Measurements from ENCODE around the gene HCAR3. TPM values are rescaled to one million over a fixed set of nuclear protein-coding genes. Genes with fewer than 3 reads are reported as not detected.

HCAR3 gene
- total RNA-seq, 1 experiment from 2014 or later = not detected

DNA sequence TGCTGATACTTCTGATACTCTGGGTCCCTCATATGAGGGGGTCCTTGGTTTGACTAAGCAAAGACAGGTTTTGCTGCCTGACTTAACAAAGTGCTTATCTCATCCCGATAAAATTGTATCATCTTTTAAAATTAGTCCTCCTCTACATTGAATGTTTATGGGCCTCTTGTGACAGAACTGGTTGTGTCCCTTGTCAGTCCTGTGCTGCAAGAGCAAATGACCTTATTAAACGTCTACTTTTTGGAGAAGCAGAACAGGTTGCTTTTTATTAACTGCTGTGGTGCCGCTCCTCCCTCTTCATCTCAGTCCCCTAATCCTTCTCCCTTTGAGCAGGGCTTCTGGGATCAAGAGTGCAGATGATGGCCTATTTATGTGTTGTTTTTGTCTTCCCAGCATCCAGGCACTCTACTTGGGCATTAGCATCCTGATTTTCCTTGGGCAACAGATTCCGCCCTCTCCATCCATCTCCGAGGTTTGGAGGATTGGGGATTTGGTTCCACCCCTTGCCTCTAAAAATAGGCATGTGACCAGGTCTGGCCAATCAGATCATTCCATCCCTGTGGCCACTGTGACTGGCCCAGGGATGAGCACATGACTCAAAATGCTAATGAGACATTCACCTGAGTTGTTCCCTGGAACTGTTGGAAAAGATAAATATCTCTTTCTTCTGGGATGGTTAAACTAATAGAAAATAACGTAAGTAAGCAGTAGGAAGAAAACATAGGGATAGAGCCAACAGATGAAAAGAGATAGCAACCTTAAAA, 33.1 kb upstream of the HCAR3 start:
- Histone ChIP-seq H3K9me3 (ENCODE audit: control insufficient read depth, insufficient read depth, low read depth, low read length) (no peaks in the 10 kb centered on the region), H3K27me3 (ENCODE audit: control insufficient read depth, insufficient read depth, low read length) (no peaks in the 10 kb centered on the region), H3K4me1 (ENCODE audit: control insufficient read depth, insufficient read depth, low read length) (peaks cover 12% of the 10 kb centered on the region), H3K36me3 (ENCODE audit: control insufficient read depth, insufficient read depth, low read length) (peaks cover 17% of the 10 kb centered on the region), H3K27ac (ENCODE audit: low read length) (no peak overlapping the region), H3K4me3 (ENCODE audit: low read depth in 2 of 2, low read length in 2 of 2) (no peak overlapping the region)
- CTCF ChIA-PET = no interaction called here
- BruUV-seq (replicated peaks) = no TSS peak
- ATAC-seq (no peak), DNase-seq (ENCODE audit: low read depth, low spot score) (no peak)
- TF ChIP-seq, protein P1, sequence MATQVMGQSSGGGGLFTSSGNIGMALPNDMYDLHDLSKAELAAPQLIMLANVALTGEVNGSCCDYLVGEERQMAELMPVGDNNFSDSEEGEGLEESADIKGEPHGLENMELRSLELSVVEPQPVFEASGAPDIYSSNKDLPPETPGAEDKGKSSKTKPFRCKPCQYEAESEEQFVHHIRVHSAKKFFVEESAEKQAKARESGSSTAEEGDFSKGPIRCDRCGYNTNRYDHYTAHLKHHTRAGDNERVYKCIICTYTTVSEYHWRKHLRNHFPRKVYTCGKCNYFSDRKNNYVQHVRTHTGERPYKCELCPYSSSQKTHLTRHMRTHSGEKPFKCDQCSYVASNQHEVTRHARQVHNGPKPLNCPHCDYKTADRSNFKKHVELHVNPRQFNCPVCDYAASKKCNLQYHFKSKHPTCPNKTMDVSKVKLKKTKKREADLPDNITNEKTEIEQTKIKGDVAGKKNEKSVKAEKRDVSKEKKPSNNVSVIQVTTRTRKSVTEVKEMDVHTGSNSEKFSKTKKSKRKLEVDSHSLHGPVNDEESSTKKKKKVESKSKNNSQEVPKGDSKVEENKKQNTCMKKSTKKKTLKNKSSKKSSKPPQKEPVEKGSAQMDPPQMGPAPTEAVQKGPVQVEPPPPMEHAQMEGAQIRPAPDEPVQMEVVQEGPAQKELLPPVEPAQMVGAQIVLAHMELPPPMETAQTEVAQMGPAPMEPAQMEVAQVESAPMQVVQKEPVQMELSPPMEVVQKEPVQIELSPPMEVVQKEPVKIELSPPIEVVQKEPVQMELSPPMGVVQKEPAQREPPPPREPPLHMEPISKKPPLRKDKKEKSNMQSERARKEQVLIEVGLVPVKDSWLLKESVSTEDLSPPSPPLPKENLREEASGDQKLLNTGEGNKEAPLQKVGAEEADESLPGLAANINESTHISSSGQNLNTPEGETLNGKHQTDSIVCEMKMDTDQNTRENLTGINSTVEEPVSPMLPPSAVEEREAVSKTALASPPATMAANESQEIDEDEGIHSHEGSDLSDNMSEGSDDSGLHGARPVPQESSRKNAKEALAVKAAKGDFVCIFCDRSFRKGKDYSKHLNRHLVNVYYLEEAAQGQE (IDR thresholded peaks at IDR 0.05; ENCODE audit: insufficient read depth in 1 of 2, low read depth in 2 of 2, low read length in 1 of 2) = no peak
- TF ChIP-seq, protein P2, sequence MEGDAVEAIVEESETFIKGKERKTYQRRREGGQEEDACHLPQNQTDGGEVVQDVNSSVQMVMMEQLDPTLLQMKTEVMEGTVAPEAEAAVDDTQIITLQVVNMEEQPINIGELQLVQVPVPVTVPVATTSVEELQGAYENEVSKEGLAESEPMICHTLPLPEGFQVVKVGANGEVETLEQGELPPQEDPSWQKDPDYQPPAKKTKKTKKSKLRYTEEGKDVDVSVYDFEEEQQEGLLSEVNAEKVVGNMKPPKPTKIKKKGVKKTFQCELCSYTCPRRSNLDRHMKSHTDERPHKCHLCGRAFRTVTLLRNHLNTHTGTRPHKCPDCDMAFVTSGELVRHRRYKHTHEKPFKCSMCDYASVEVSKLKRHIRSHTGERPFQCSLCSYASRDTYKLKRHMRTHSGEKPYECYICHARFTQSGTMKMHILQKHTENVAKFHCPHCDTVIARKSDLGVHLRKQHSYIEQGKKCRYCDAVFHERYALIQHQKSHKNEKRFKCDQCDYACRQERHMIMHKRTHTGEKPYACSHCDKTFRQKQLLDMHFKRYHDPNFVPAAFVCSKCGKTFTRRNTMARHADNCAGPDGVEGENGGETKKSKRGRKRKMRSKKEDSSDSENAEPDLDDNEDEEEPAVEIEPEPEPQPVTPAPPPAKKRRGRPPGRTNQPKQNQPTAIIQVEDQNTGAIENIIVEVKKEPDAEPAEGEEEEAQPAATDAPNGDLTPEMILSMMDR (IDR thresholded peaks at IDR 0.05) = no peak
- TF ChIP-seq POLR2AphosphoS5 (IDR thresholded peaks at IDR 0.05; ENCODE audit: low read depth, low read length) = no peak
- TF ChIP-seq TCF7L2 (IDR thresholded peaks at IDR 0.05; ENCODE audit: low read depth, low read length) = no peak
- TF ChIP-seq SIN3A (IDR thresholded peaks at IDR 0.05; ENCODE audit: borderline replicate concordance, insufficient read depth, low read depth, low read length) = no peak
- POLR2A ChIA-PET = no interaction called here
- in situ Hi-C loops (cut with HindIII; ENCODE audit: low pct_unique_long_range_greater_than_20kb, low sequenced_read_pairs) (no loop called here), intact Hi-C loops (cut with micrococcal nuclease; ENCODE audit: unreplicated experiment) (loop anchor here (5.0 kb wide), 1 partner anchor 112 kb away; no protein-coding TSS in a partner anchor)

- H3K27me3 ChIP-seq (ENCODE audit: control insufficient read depth, insufficient read depth, low read length) = no peaks in the 10 kb centered on the region
- in situ Hi-C loops (cut with HindIII; ENCODE audit: low pct_unique_long_range_greater_than_20kb, low sequenced_read_pairs) (no loop called here), intact Hi-C loops (cut with micrococcal nuclease; ENCODE audit: unreplicated experiment) (no loop called here)
- no peaks in the 10 kb centered on the region for H3K9me3 ChIP-seq (ENCODE audit: control insufficient read depth, insufficient read depth, low read depth, low read length)
- POLR2A ChIA-PET = interaction anchor here (0.5 kb wide), 1 partner anchor 179 kb away, joined by 5 read pairs; no protein-coding TSS in a partner anchor
- TF ChIP-seq SIN3A (IDR thresholded peaks at IDR 0.05; ENCODE audit: borderline replicate concordance, insufficient read depth, low read depth, low read length) = no peak
- TF ChIP-seq TCF7L2 (IDR thresholded peaks at IDR 0.05; ENCODE audit: low read depth, low read length) = no peak
- H3K36me3 ChIP-seq (ENCODE audit: control insufficient read depth, insufficient read depth, low read length) = no peaks in the 10 kb centered on the region
- CTCF ChIA-PET = interaction anchor here (0.6 to 0.7 kb wide), 2 partner anchors 63 to 297 kb away, joined by 4 read pairs; no protein-coding TSS in a partner anchor
- no peak overlapping the region for H3K27ac ChIP-seq (ENCODE audit: low read length)
- no peak for ATAC-seq
- H3K4me3 ChIP-seq (ENCODE audit: low read depth in 2 of 2, low read length in 2 of 2) = no peak overlapping the region
- no peak for DNase-seq (ENCODE audit: low read depth, low spot score)
- BruUV-seq (replicated peaks) = no TSS peak
- no peaks in the 10 kb centered on the region for H3K4me1 ChIP-seq (ENCODE audit: control insufficient read depth, insufficient read depth, low read length)
Measured at GRCh38 chr12:122747224-122748135, 30.9 kb upstream of the HCAR3 start.
